Tibial nerve (tissue), 4 donors: ENCODE results near the gene CLEC12A.

Source experiments
- CTCF ChIP-seq, 5 experiments: fragments of 200-600 bp in 3 of 5; fragments of 450-650 bp in 2 of 5; sonication (generic) in 3 of 5; IDR thresholded peaks; one replicate each; pipeline ENCODE4 v1.5.1; 2016 to 2019; ENCODE audit warnings: antibody characterized with exemption in 5 of 5, mild to moderate bottlenecking in 3 of 5, moderate library complexity in 2 of 5
- EP300 ChIP-seq, 2 donors: sonication (generic); formaldehyde crosslinking; IDR thresholded peaks; one replicate each; pipeline ENCODE4 v1.6.1; 2017; ENCODE audit warnings: antibody characterized with exemption in 2 of 2, mild to moderate bottlenecking in 1 of 2
- POLR2A ChIP-seq, 2 donors: fragments of 450-650 bp; IDR thresholded peaks; one replicate each; pipeline ENCODE4 v1.6.1; 2017; ENCODE audit warnings: antibody characterized with exemption in 2 of 2, mild to moderate bottlenecking in 2 of 2, moderate library complexity in 2 of 2

- TF ChIP-seq POLR2A (IDR thresholded peaks at IDR 0.05) (no peak), CTCF (IDR thresholded peaks at IDR 0.05) (no peak), EP300 (IDR thresholded peaks at IDR 0.05) (no peak)
These were observed 48.8 kb upstream of the CLEC12A start for GRCh38 chr12:9922429-9922828.
